GM12878 (cell line): ENCODE data around the gene NMD3.

Experiments
- CBX3 ChIP-seq: fragments of 200-600 bp; sonication (generic); IDR thresholded peaks from 2 replicates; pipeline ENCODE4 v1.6.1; 2016; ENCODE audit warnings: low read depth, borderline replicate concordance
- CTCF ChIP-seq, 3 experiments: IDR thresholded peaks in 2 of 3; conservative IDR thresholded peaks in 1 of 3; 2 replicates each; pipeline ENCODE4 v1.5.1; 2011; ENCODE audit warnings: low read depth in 3 of 3, low read length in 3 of 3, mild to moderate bottlenecking in 3 of 3, control low read depth in 2 of 3, moderate library complexity in 2 of 3, inconsistent platforms in 1 of 3, mixed read lengths in 1 of 3; ENCODE audit not compliant: control insufficient read depth in 2 of 3, insufficient read depth in 1 of 3; ENCODE audit errors: extremely low read depth in 1 of 3
- EZH2 ChIP-seq: IDR thresholded peaks from 2 replicates; pipeline ENCODE4 v1.6.1; 2012; ENCODE audit warnings: low read depth, mild to moderate bottlenecking, control low read depth, inconsistent platforms, low read length, borderline replicate concordance; ENCODE audit not compliant: control insufficient read depth
- POLR2AphosphoS2 ChIP-seq: IDR thresholded peaks from 2 replicates; pipeline ENCODE4 v1.6.1; 2011; ENCODE audit warnings: low read depth, mild to moderate bottlenecking, low read length, improper control_type of control experiment, moderate library complexity
- REST ChIP-seq: IDR thresholded peaks from 2 replicates; pipeline ENCODE4 v1.6.1; 2012; ENCODE audit warnings: mild to moderate bottlenecking, low read depth, low read length
- STAT3 ChIP-seq: IDR thresholded peaks from 2 replicates; pipeline ENCODE4 v1.6.1; 2011; ENCODE audit warnings: low read depth, low read length, improper control_type of control experiment
- TF ChIP-seq, protein P1 (sequence below): IDR thresholded peaks from 2 replicates; pipeline ENCODE4 v1.6.1; 2011; ENCODE audit warnings: borderline replicate concordance, low read depth, mild to moderate bottlenecking, moderate library complexity, low read length; ENCODE audit not compliant: insufficient read depth, poor library complexity, severe bottlenecking

GRCh38 chr3:161212171-161212771, 8.8 kb upstream of the NMD3 start:
- TF ChIP-seq CTCF (IDR thresholded peaks at IDR 0.05 in 2 of 3, conservative IDR thresholded peaks at IDR 0.05 in 1 of 3; ENCODE audit: control insufficient read depth in 2 of 3, extremely low read depth in 1 of 3, insufficient read depth in 1 of 3, low read depth in 3 of 3, low read length in 3 of 3) (no peak), STAT3 (no peak), EZH2 (no peak), REST (no peak), POLR2AphosphoS2 (no peak), CBX3 (no peak)
- TF ChIP-seq, protein P1, sequence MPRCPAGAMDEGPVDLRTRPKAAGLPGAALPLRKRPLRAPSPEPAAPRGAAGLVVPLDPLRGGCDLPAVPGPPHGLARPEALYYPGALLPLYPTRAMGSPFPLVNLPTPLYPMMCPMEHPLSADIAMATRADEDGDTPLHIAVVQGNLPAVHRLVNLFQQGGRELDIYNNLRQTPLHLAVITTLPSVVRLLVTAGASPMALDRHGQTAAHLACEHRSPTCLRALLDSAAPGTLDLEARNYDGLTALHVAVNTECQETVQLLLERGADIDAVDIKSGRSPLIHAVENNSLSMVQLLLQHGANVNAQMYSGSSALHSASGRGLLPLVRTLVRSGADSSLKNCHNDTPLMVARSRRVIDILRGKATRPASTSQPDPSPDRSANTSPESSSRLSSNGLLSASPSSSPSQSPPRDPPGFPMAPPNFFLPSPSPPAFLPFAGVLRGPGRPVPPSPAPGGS, result no peak
